Body of pancreas (tissue), 4 donors: ENCODE measurements around the gene SERPINB10. TPM values are rescaled to one million over a fixed set of nuclear protein-coding genes. Genes with fewer than 3 reads are reported as not detected.

Experiments
- ATAC-seq: fragments of 150-250 bp; one replicate; pipeline ENCODE4 v1.9.1; 2016
- DNase-seq, 4 donors: peaks; one replicate each; pipeline ENCODE4 v3.0.0-alpha.2; 2019
- H3K27ac ChIP-seq, 4 donors: fragments of 200-600 bp; sonication (generic); 1 replicate in 3 of 4; 2 replicates in 1 of 4; pipeline versions ENCODE4 v1.5.1 to v1.6.1; 2016 to 2019; ENCODE audit warnings: mild to moderate bottlenecking in 1 of 4, mixed read lengths in 1 of 4, moderate library complexity in 1 of 4
- H3K27me3 ChIP-seq, 2 donors: fragments of 200-600 bp; sonication (generic); one replicate each; pipeline ENCODE4 v1.6.0; 2016; ENCODE audit warnings: mild to moderate bottlenecking in 1 of 2
- H3K36me3 ChIP-seq, 2 donors: fragments of 200-600 bp; sonication (generic); replicated peaks in 1 of 2; 2 replicates each; pipeline ENCODE4 v1.5.1; 2016; ENCODE audit warnings: low read depth in 2 of 2; ENCODE audit not compliant: insufficient read depth in 1 of 2
- H3K4me1 ChIP-seq: fragments of 200-600 bp; sonication (generic); one replicate; pipeline ENCODE4 v1.6.0; 2016
- H3K4me3 ChIP-seq, 2 donors: fragments of 200-600 bp; sonication (generic); 1 replicate in 1 of 2; 2 replicates in 1 of 2; pipeline ENCODE4 v1.5.1; 2016 to 2019
- H3K9me3 ChIP-seq, 3 donors: fragments of 200-600 bp; sonication (generic); 1 replicate in 2 of 3; 2 replicates in 1 of 3; pipeline ENCODE4 v1.5.1; 2016
- POLR2A ChIP-seq, 3 donors: fragments of 450-650 bp; IDR thresholded peaks; one replicate each; pipeline ENCODE4 v1.6.1; 2016; ENCODE audit warnings: antibody characterized with exemption in 3 of 3, mild to moderate bottlenecking in 2 of 3
- WGBS, 2 donors: methylation state at CpG; one replicate each; pipeline ENCODE4 v1.1.5; 2017; 5-methylcytosine and 5-hydroxymethylcytosine counted together
- intact Hi-C: fragments of 100-400 bp; cut with DNase I; formaldehyde crosslinking; loops from one replicate; pipeline ENCODE4 v1.15.1; 2023
- total RNA-seq, 2 donors: library from RNA; depleted of rRNA; stranded (reverse); fragments of >200 nt; gene quantifications; one replicate each; pipeline ENCODE4 v1.1.0, GENCODE V29; 2016
- TF ChIP-seq, protein P1 (sequence below), 7 experiments: fragments of 450-650 bp in 4 of 7; fragments of 200-600 bp in 3 of 7; sonication (generic) in 3 of 7; IDR thresholded peaks; one replicate each; pipeline ENCODE4 v1.5.1; 2016 to 2019; ENCODE audit warnings: antibody characterized with exemption in 7 of 7

SERPINB10 gene
- total RNA-seq, 2 donors from 2014 or later, result not detected

DNA sequence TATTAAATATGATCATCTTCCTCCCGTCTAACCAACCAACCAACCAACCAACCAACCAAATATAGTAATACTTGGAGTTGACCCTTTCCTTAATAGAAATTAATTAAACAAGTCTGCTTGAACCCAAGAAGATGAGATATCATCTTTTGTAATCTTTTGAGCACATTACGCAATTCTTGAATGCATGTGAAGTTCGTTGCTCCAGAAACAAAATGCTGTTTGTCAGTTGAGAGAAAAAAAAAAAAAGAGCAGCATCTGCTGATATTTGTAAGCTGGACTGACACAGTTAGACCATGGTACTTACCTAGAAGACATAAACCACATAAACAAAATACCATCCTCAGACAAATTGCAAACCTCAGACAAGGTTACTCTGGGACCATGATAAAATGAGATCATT lies 29.4 kb upstream of the SERPINB10 start:
- no peak for TF ChIP-seq POLR2A (IDR thresholded peaks at IDR 0.05)
- TF ChIP-seq, protein P1, sequence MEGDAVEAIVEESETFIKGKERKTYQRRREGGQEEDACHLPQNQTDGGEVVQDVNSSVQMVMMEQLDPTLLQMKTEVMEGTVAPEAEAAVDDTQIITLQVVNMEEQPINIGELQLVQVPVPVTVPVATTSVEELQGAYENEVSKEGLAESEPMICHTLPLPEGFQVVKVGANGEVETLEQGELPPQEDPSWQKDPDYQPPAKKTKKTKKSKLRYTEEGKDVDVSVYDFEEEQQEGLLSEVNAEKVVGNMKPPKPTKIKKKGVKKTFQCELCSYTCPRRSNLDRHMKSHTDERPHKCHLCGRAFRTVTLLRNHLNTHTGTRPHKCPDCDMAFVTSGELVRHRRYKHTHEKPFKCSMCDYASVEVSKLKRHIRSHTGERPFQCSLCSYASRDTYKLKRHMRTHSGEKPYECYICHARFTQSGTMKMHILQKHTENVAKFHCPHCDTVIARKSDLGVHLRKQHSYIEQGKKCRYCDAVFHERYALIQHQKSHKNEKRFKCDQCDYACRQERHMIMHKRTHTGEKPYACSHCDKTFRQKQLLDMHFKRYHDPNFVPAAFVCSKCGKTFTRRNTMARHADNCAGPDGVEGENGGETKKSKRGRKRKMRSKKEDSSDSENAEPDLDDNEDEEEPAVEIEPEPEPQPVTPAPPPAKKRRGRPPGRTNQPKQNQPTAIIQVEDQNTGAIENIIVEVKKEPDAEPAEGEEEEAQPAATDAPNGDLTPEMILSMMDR (IDR thresholded peaks at IDR 0.05), result no peak
- WGBS, 2 donors, result 52 to 67% methylated on average over 3 of the region's 3 CpGs
- intact Hi-C loops, result no loop called here
- H3K27me3 ChIP-seq, result no peaks in the 10 kb centered on the region
- DNase-seq, result no peak
- H3K27ac ChIP-seq, result no peak overlapping the region
- peaks cover 26% of the 10 kb centered on the region for H3K4me1 ChIP-seq
- ATAC-seq, result no peak
- no peak overlapping the region for H3K4me3 ChIP-seq
- H3K9me3 ChIP-seq, result no peaks in the 10 kb centered on the region
- H3K36me3 ChIP-seq, result no peaks in the 10 kb centered on the region

DNA sequence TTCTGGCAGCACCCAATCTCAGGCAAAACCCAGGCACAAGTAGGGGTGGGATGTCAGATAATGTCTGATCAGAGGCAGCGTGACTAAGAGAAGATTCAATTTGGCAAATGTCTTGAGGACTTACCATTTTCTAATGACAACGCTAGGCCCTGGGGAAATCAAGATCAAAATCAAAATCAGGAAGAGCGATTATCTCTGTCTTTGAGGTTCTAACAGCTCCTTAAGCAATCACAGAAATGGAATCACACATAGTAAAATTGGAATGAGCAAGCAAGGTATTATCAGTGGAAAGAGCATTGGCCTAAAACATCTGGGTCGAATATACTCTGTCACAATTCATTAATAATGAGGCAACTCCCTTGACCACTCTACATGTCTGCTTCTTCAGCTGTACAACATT lies 28.8 kb upstream of the SERPINB10 start:
- TF ChIP-seq, protein P1 (IDR thresholded peaks at IDR 0.05), result no peak
- TF ChIP-seq POLR2A (IDR thresholded peaks at IDR 0.05), result no peak
- Histone ChIP-seq H3K27me3 (no peaks in the 10 kb centered on the region), H3K36me3 (no peaks in the 10 kb centered on the region), H3K9me3 (no peaks in the 10 kb centered on the region), H3K27ac (no peak overlapping the region), H3K4me3 (no peak overlapping the region), H3K4me1 (peaks cover 32% of the 10 kb centered on the region)
- no peak for ATAC-seq
- WGBS, 2 donors, result 88 to 89% methylated on average over 4 of the region's 4 CpGs
- intact Hi-C loops, result no loop called here
- no peak for DNase-seq

DNA sequence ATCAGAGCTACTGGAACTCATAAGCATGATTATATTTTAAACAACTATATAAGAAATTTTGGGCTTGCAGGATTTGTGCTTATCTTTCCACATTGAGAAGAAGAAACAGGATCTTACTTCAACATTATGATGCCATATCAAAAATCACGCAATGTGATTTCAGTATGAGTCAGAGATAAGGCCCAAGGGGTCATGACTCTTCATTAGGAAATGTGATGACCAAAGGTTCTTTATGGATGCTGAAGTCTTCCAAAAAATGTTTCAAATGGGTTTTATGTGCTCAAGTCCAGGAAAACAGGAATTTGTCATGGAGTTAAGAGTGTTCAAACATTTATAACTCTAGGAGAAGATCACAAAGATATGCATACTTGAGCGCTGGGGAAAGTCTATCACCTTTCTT lies 28.0 kb upstream of the SERPINB10 start:
- Histone ChIP-seq H3K4me1 (peaks cover 33% of the 10 kb centered on the region), H3K27ac (no peak overlapping the region), H3K9me3 (no peaks in the 10 kb centered on the region), H3K36me3 (no peaks in the 10 kb centered on the region), H3K27me3 (no peaks in the 10 kb centered on the region), H3K4me3 (no peak overlapping the region)
- no peak for ATAC-seq
- intact Hi-C loops, result no loop called here
- WGBS, 2 donors, result 75 to 82% methylated on average over 2 of the region's 2 CpGs
- no peak for DNase-seq
- no peak for TF ChIP-seq POLR2A (IDR thresholded peaks at IDR 0.05)
- TF ChIP-seq, protein P1 (IDR thresholded peaks at IDR 0.05), result no peak

DNA sequence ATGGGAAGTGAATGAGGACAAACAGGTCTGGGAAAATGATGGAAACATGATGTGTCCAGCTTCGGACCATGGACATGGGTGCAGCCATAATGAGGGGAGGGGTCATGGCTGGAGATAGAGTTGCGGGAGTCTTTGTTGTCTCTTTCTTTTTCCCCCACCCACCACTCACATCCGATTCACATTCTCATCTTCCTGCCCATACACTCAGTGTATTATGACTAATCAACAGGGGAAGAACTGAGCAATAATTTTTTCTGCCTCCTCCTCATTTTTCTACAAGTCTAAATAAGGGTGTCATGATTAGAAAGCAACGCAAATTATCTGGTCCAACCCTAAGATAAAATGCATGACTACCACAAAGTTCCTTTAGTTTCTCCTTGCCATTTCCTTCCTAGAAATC lies 25.9 kb upstream of the SERPINB10 start:
- no peak for DNase-seq
- peak overlapping the region in 2 of 4 donors; percentile 72 to 77 for H3K27ac ChIP-seq

More for the DNA sequence above, 25.9 kb upstream of the SERPINB10 start:
- Histone ChIP-seq H3K36me3 (no peaks in the 10 kb centered on the region), H3K27me3 (no peaks in the 10 kb centered on the region), H3K9me3 (no peaks in the 10 kb centered on the region), H3K4me3 (no peak overlapping the region), H3K4me1 (peaks cover 33% of the 10 kb centered on the region)
- TF ChIP-seq, protein P1 (IDR thresholded peaks at IDR 0.05), result no peak
- no peak for TF ChIP-seq POLR2A (IDR thresholded peaks at IDR 0.05)
- WGBS, 2 donors, result 84 to 87% methylated on average over 4 of the region's 4 CpGs
- intact Hi-C loops, result no loop called here
- no peak for ATAC-seq
